SKM-1 (cell line): Measurements from ENCODE around the gene FAM124B.
"Not testable (repeated sequence)": the region's sequence is repeated elsewhere in the genome, so short reads cannot be mapped to it uniquely, and the experiment has no call there.

Source experiments
- DNase-seq: peaks from one replicate; lab custom pipeline; 2025; ENCODE audit not compliant: unreplicated experiment; lab: John Stamatoyannopoulos, UW

Gene FAM124B

DNA sequence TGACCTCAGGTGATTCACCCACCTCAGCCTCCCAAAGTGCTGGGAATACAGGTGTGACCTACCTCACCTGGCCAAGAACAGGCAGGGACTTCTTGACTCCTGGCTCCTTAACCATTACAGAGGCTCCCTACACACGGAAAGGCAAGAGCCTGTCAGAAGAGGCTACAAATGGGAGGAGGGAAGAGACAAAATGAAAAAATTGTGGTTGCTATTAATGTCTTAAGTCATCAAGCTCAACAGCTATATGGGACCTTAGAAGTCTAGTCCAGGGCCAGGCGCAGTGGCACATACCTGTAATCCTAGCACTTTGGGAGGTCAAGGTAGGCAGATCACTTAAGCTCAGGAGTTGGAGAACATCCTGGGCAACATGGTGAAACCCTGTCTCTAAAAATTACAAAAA is 11.5 kb upstream of the FAM124B start:
- DNase-seq = no peak

- no peak for DNase-seq
Measured at GRCh38 chr2:224412141-224413015, 10.5 kb upstream of the FAM124B start.

DNA sequence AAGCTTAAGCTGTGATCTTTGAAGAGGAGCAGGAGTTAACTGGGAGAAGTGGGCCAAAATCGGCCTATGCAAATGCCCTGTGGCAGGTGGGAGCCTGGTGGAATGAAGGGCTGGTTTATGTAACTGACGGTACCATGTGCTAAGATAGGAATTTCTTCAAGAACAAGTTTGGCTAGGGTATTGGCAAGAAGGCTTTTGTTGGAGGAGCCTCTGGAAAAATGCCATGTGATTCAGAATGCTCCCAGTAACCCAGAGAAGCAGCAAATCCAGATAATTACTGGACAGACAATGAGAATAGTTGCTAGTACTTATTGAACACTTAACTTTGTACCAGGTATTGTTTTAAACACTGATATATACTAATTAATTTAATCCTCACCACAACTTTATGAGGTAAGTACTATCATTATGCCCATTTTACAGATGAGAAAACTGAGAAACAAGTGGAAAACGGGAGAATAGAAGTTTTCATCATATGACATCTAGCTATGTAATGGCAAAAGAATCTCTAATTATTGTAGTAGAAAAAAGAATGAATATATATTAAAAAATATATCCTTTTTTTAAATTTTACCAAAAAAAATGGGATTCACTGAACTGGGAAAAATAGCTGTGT is 9.1 kb upstream of the FAM124B start:
- no peak for DNase-seq

- DNase-seq = no peak
Measured at GRCh38 chr2:224408676-224409075, 6.8 kb upstream of the FAM124B start.

DNA sequence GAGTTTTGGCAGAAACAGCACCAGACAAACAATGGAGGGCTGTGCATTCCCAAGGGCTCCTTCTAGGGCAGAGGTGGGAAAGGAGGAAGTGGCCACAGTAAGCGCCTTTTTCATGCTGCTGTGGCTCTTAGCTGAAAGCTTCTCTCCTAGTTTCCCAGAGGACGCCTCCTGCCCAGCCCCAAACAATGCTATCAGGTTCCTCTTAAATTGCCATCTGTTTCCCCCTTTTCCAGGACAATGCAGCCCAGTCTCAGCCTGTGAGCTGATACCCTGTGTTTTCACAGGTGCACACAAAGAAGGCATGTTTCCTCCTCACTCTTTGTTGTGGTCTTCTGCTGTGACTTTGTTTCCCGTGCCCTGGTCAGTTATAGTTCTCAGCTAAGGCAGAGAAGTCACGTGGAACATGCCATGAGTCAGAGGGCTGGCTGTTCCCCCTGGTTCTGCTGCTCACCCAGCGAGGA is 5.4 kb upstream of the FAM124B start:
- DNase-seq = no peak

DNA sequence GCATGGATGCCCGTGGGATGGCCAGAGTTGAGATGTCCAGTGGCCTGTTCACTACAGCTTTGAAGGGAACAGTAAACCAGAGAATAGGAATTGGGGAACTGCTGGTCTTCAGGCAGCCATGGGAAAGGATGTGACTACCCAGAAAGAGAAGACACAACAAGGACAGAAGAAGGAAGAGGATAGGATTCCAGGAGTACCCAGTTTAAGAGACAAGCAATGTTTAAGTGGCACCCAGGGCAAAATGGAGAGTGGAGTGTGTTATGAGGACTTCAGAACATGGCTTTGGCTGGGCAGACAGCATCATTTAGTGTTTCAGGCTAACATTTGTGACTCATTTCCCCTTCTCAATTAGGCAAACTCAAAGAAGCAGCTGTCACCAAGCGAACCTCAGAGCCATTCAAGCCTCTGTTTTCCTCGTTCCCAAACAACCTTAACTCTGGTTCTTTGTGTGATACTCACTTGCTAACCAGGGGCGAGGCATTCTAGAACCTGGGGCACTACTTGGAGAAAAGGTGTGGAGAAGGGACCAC is 4.0 kb upstream of the FAM124B start:
- peak; percentile 28 for DNase-seq

GRCh38 chr2:224405412-224405811 is 3.5 kb upstream of the FAM124B start:
- DNase-seq = peak; percentile 49

- no peak for DNase-seq
Measured at GRCh38 chr2:224404796-224405195, 2.9 kb upstream of the FAM124B start.

DNA sequence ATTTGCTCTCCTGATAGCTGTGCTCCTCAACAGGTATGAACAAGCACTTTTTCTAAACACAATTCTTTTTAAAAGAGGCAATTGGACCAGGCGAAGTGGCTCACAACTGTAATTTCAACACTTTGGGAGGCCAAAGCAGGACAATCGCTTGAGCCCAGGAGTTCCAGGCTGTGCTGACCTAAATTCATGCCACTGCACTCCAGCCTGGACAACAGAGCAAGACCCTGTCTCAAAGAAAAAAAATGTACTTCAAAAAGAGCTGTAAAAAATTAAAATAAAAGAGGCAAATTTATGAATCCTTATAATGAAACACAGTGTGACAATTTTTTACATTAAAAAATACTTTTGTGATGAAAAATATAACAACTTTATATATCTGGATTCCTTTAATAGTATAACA is 1.8 kb upstream of the FAM124B start:
- DNase-seq = no peak

GRCh38 chr2:224400886-224401632 is 848 bp downstream of the FAM124B start:
- no peak for DNase-seq

DNA sequence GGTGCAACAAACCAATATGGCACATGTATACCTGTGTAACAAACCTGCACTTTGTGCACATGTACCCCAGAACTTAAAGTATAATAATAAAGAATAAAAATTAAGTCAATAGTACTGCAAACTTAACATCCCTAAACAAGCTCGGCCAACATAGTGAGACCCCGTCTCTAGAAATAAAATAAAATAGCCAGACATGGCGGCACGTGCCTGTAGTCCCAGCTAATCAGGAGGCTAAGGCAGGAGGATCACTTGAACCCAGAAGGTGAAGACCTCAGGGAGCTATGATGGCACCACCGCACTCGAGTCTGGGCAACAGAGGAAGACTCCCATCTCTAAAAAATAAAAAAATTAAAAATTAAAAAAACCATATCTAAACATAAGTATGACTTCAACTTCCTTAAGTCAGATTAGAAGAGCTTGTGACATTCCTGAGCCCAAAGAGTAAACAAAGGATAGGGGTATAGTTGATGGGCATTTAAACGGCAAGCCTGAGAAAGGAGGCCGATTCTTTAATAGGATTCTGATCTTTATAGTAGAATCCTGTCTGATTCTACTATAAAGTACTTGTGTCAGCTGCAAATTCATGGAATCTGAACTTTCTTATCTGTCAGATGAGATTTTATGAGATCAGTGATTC is 1.6 kb downstream of the FAM124B start:
- DNase-seq = no peak

GRCh38 chr2:224398289-224398688 is 3.6 kb downstream of the FAM124B start:
- no peak for DNase-seq

GRCh38 chr2:224397100-224397499 is 4.8 kb downstream of the FAM124B start:
- not testable (repeated sequence) for DNase-seq

GRCh38 chr2:224395620-224396390 is 6.1 kb downstream of the FAM124B start:
- DNase-seq = no peak

GRCh38 chr2:224393157-224393872 is 8.6 kb downstream of the FAM124B start:
- DNase-seq = no peak

DNA sequence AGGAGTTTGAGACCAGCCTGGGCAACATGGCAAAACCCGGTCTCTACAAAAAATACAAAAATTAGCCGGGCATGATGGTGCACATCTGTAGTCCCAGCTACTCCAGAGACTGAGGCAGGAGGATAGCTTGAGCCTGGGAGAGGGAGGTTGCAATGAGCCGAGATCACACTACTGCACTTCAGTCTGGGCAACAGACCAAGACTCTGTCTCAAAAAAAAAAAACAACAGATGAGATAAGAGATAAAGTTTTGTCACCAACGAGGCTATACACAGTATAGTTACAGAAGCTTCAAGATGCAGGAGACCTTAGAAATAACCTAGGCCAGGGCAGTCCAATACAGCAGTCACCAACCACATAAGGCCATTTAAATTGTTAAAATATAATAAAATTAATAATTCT is 9.4 kb downstream of the FAM124B start:
- DNase-seq = no peak

- DNase-seq = no peak
Measured at GRCh38 chr2:224389317-224389716, 12.6 kb downstream of the FAM124B start.

- no peak for DNase-seq
Measured at GRCh38 chr2:224386876-224387275, 15.0 kb downstream of the FAM124B start.

- no peak for DNase-seq
Measured at GRCh38 chr2:224382973-224383555, 18.8 kb downstream of the FAM124B start.
